Transverse colon (tissue), 4 donors: ENCODE data around the gene C2orf80. TPM values are rescaled to one million over a fixed set of nuclear protein-coding genes. Genes with fewer than 3 reads are reported as not detected.
"Not testable (repeated sequence)": the region's sequence is repeated elsewhere in the genome, so short reads cannot be mapped to it uniquely, and the experiment has no call there.

ENCODE experiments used
- DNase-seq: peaks from one replicate; pipeline ENCODE4 v3.0.0-alpha.2; 2019
- H3K27ac ChIP-seq, 4 donors: fragments of 200-600 bp; sonication (generic); 2 replicates each; pipeline ENCODE4 v1.5.1; 2016 to 2018; ENCODE audit warnings: inconsistent platforms in 4 of 4
- H3K27me3 ChIP-seq: fragments of 200-600 bp; sonication (generic); 2 replicates; pipeline ENCODE4 v1.5.1; 2017; ENCODE audit warnings: inconsistent platforms
- H3K36me3 ChIP-seq, 4 donors: fragments of 200-600 bp; sonication (generic); 2 replicates each; pipeline ENCODE4 v1.5.1; 2017 to 2019; ENCODE audit warnings: inconsistent platforms in 4 of 4
- H3K4me1 ChIP-seq, 4 donors: fragments of 200-600 bp; sonication (generic); 2 replicates each; pipeline ENCODE4 v1.5.1; 2017 to 2020; ENCODE audit warnings: inconsistent platforms in 4 of 4
- H3K4me3 ChIP-seq, 4 donors: fragments of 200-600 bp; sonication (generic); 1 replicate in 1 of 4; 2 replicates in 3 of 4; pipeline versions ENCODE4 v1.5.1 to v1.6.1; 2017 to 2019; ENCODE audit warnings: inconsistent platforms in 4 of 4
- H3K9me3 ChIP-seq, 2 donors: fragments of 200-600 bp; sonication (generic); 2 replicates each; pipeline ENCODE4 v1.5.1; 2017 to 2019; ENCODE audit warnings: inconsistent platforms in 2 of 2
- EP300 ChIP-seq: sonication (generic); formaldehyde crosslinking; IDR thresholded peaks from one replicate; pipeline ENCODE4 v1.6.1; 2017; ENCODE audit warnings: antibody characterized with exemption, low read depth
- POLR2A ChIP-seq: fragments of 450-650 bp; IDR thresholded peaks from one replicate; pipeline ENCODE4 v1.6.1; 2016; ENCODE audit warnings: antibody characterized with exemption, mild to moderate bottlenecking, moderate library complexity
- POLR2AphosphoS5 ChIP-seq, 3 donors: sonication (generic); formaldehyde crosslinking; IDR thresholded peaks; one replicate each; pipeline ENCODE4 v1.6.1; 2016; ENCODE audit warnings: antibody characterized with exemption in 3 of 3
- WGBS, 2 donors: methylation state at CpG; one replicate each; pipeline ENCODE4 v1.1.5; 2018; ENCODE audit warnings: low coverage in 1 of 2; 5-methylcytosine and 5-hydroxymethylcytosine counted together
- in situ Hi-C, 4 donors: fragments of 200-750 bp; cut with MboI; loops; one replicate each; pipeline versions ENCODE4 v1.15.0 to v1.15.1; 2017; ENCODE audit warnings: low sequenced_read_pairs in 3 of 4, low pct_ligation_motif_present in 1 of 4, low pct_unique_long_range_greater_than_20kb in 1 of 4
- intact Hi-C: fragments of 100-400 bp; cut with DNase I; formaldehyde crosslinking; loops from one replicate; pipeline ENCODE4 v1.15.1; 2023; ENCODE audit warnings: low total_unique reads
- total RNA-seq, 4 donors: library from RNA; depleted of rRNA; stranded (reverse); fragments of >200 nt; gene quantifications; one replicate each; pipeline ENCODE4 v1.1.0, GENCODE V29; 2016
- TF ChIP-seq, protein P1 (sequence below), 5 experiments: fragments of 200-600 bp in 3 of 5; fragments of 450-650 bp in 2 of 5; sonication (generic) in 3 of 5; IDR thresholded peaks; 1 replicate in 2 of 5; 2 replicates in 3 of 5; pipeline ENCODE4 v1.5.1; 2016 to 2017; ENCODE audit warnings: antibody characterized with exemption in 5 of 5, inconsistent platforms in 3 of 5, mild to moderate bottlenecking in 2 of 5, moderate library complexity in 1 of 5

The C2orf80 gene
- total RNA-seq, 4 donors from 2014 or later: not detected

DNA sequence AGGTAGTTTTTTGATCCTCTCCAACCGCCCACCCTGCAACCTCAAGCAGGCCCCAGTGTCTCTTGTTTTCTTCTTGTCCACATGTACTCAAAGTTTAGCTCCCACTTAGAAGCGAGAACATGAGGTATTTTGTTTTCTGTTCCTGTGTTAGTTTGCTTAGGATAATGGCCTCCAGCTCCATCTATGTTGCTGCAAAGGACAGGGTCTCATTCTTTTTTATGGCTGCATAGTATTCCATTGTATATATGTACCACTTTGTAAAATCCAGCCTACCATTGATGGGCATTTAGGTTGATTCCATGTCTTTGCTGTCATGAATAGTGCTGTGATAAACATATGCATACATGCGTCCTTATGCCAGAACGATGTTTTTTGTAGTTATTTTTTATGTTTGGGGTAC, 62.7 kb downstream of the C2orf80 start:
- no peak for TF ChIP-seq EP300
- TF ChIP-seq POLR2A: no peak
- TF ChIP-seq, protein P1, sequence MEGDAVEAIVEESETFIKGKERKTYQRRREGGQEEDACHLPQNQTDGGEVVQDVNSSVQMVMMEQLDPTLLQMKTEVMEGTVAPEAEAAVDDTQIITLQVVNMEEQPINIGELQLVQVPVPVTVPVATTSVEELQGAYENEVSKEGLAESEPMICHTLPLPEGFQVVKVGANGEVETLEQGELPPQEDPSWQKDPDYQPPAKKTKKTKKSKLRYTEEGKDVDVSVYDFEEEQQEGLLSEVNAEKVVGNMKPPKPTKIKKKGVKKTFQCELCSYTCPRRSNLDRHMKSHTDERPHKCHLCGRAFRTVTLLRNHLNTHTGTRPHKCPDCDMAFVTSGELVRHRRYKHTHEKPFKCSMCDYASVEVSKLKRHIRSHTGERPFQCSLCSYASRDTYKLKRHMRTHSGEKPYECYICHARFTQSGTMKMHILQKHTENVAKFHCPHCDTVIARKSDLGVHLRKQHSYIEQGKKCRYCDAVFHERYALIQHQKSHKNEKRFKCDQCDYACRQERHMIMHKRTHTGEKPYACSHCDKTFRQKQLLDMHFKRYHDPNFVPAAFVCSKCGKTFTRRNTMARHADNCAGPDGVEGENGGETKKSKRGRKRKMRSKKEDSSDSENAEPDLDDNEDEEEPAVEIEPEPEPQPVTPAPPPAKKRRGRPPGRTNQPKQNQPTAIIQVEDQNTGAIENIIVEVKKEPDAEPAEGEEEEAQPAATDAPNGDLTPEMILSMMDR (IDR thresholded peaks at IDR 0.05): no peak
- no peak for TF ChIP-seq POLR2AphosphoS5 (IDR thresholded peaks at IDR 0.05)
- no peaks in the 10 kb centered on the region for H3K9me3 ChIP-seq
- H3K27ac ChIP-seq: no peak overlapping the region
- H3K27me3 ChIP-seq: peaks cover 19% of the 10 kb centered on the region
- in situ Hi-C loops (no loop called here), intact Hi-C loops (no loop called here)
- no peaks in the 10 kb centered on the region for H3K36me3 ChIP-seq
- no peak for DNase-seq
- H3K4me1 ChIP-seq: peaks cover 0 to 7% (median 4%) of the 10 kb centered on the region in 4 donors
- H3K4me3 ChIP-seq: no peak overlapping the region
- WGBS, 2 donors: 89 to 90% methylated on average over 4 of the region's 4 CpGs

DNA sequence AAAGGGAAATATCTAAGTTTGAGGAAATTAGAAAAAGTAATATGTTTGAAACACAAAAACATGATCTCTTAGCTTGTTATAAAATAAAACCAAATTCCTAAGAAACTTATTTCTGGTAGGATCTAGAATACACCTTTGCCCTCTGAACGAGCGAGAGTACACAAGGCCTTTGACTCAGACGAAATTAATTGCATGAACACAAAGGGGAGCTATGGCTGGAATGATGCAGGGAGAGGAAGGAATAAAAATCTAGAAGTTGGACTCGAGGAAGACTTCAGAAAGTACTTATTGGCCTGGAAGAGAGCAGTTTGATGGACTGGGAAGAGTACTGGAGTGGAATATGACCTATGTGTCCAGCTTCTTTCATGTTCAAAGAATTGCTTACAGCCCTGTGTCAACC, 64.6 kb downstream of the C2orf80 start:
- DNase-seq: no peak

DNA sequence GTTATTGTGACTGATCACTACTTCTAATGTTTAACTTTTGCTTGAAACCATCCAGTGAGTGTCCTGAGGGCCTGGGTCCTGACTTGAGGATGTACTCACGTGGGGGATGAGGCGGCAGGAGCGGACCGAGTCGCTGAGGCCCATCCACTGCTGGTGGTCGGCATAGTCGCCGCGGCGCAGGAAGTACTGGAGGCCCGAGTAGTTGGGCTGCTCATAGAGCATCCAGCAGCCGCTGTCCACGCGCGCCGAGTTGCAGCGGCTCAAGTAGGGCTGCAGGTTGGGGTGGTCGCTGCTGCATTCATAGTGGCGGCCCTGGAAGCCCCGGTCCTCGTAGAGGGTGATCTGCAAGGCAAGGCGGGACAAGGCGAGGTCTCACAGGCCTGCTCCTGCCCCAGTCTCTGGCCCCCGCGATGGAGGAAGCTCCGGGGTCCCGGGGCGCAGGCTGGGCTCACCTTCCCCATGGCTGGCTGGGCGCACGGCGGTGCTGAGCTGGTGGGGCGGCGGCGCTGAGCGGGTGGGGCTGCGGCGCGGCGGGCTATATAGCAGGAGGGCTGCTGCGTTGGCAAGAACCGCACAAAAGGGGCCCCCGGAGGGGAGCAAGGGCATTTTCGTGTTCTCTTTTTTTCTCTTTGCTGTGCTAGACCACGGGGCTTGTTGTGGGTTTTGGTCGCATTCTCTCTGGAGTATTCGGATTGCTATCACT, 65.7 kb downstream of the C2orf80 start, which contains the start of gene CRYGD:
Gene CRYGD (minus strand): TSS at position 512 of the 703 bp plus-strand sequence. CDS start 51 bp downstream, at position 461.
- Histone ChIP-seq H3K27me3 (peaks cover 19% of the 10 kb centered on the region), H3K4me3 (peak within 1 kb of the TSS in 1 of 4 donors; percentile 22)
- DNase-seq, intact Hi-C loops, in situ Hi-C loops, H3K27ac ChIP-seq, H3K4me1 ChIP-seq, H3K9me3 ChIP-seq, H3K36me3 ChIP-seq: not testable (repeated sequence)
- WGBS, 2 donors: 47 to 48% methylated on average over 3 to 31 of the region's 46 CpGs

More for the DNA sequence above, 64.6 kb downstream of the C2orf80 start:
- H3K9me3 ChIP-seq: no peaks in the 10 kb centered on the region
- intact Hi-C loops: no loop called here
- in situ Hi-C loops: no loop called here
- TF ChIP-seq POLR2A (no peak), POLR2AphosphoS5 (IDR thresholded peaks at IDR 0.05) (no peak), EP300 (no peak)
- TF ChIP-seq, protein P1 (IDR thresholded peaks at IDR 0.05): no peak
- H3K27ac ChIP-seq: no peak overlapping the region
- WGBS, 2 donors: 40 to 53% methylated on average over 4 of the region's 4 CpGs
- peaks cover 19% of the 10 kb centered on the region for H3K27me3 ChIP-seq
- H3K4me1 ChIP-seq: peaks cover 0 to 7% (median 4%) of the 10 kb centered on the region in 4 donors
- H3K4me3 ChIP-seq: no peak overlapping the region
- H3K36me3 ChIP-seq: no peaks in the 10 kb centered on the region

DNA sequence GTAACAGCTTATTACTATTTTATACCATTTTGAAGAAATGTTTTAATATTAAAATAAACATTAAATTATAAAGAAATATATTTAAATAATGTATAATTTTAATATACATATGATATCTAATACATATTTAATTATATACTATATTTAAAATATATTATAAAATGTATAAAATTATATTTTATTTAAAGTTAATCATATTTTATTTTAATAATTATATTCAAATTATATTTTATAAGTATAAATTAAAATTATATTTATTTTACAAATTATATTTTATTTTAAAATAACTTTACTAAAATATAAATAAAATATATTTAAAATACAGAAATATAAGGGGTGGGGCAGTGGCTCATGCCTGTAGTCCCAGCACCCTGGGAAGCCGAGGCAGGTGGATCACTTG, 67.6 kb downstream of the C2orf80 start:
- DNase-seq: no peak
- peaks cover 19% of the 10 kb centered on the region for H3K27me3 ChIP-seq
- no peak overlapping the region for H3K4me3 ChIP-seq
- no peak overlapping the region for H3K27ac ChIP-seq
- in situ Hi-C loops (no loop called here), intact Hi-C loops (no loop called here)
- H3K4me1 ChIP-seq: peaks cover 0 to 7% (median 2%) of the 10 kb centered on the region in 4 donors
- no peaks in the 10 kb centered on the region for H3K36me3 ChIP-seq
- 90 to 91% methylated on average over 1 of the region's 1 CpG for WGBS, 2 donors
- no peak for TF ChIP-seq POLR2AphosphoS5 (IDR thresholded peaks at IDR 0.05)
- TF ChIP-seq POLR2A: no peak
- TF ChIP-seq, protein P1 (IDR thresholded peaks at IDR 0.05): no peak
- no peak for TF ChIP-seq EP300
- H3K9me3 ChIP-seq: no peaks in the 10 kb centered on the region

DNA sequence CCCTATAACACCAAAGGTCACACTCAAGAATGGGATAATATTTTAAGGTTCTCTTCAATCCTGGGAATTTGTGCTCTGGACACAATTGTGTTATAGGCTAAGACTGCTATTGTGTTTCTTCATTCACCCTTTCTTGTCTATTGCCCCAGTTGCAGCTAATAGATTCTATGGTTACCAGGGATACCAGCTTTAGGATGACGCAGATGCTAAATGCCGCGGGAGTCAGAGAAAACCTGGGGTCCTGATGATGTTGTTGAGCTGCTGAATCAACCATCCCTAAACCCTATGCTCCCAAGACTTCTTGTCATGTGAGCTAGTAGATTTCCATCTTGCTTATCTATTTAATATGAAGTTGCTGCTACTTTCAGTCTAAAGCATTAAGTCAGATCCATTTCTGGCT, 70.9 kb downstream of the C2orf80 start:
- Histone ChIP-seq H3K4me1 (peaks cover 0 to under 1% (median 0%) of the 10 kb centered on the region in 4 donors), H3K9me3 (no peaks in the 10 kb centered on the region), H3K36me3 (no peaks in the 10 kb centered on the region), H3K27me3 (peaks cover 9% of the 10 kb centered on the region), H3K4me3 (no peak overlapping the region), H3K27ac (no peak overlapping the region)
- intact Hi-C loops (no loop called here), in situ Hi-C loops (no loop called here)
- 93% methylated on average over 3 of the region's 3 CpGs; no CpG with 5 or more reads in 1 of the 2 donors for WGBS, 2 donors
- DNase-seq: no peak
- TF ChIP-seq EP300: no peak
- TF ChIP-seq, protein P1 (IDR thresholded peaks at IDR 0.05): no peak
- no peak for TF ChIP-seq POLR2A
- TF ChIP-seq POLR2AphosphoS5 (IDR thresholded peaks at IDR 0.05): no peak

DNA sequence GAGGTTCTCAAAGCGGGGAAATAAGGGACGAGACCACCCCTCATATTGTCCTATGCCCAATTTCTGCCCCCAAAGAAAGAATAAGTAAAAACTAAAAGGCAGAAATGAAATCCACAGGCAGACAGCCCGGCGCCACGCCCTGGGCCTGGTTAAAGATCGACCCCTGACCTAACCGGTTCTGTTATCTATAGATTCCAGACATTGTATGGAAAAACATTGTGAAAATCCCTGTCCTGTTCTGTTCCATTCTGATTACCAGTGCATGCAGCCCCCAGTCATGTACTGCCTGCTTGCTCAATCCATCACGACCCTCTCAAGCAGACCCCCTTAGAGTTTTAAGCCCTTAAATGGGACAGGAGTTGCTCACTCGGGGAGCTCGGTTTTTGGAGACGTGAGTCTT, 72.4 kb downstream of the C2orf80 start:
- H3K36me3 ChIP-seq, in situ Hi-C loops, DNase-seq, H3K4me1 ChIP-seq, H3K27me3 ChIP-seq, H3K27ac ChIP-seq, intact Hi-C loops, H3K9me3 ChIP-seq, H3K4me3 ChIP-seq: not testable (repeated sequence)
- WGBS, 2 donors: 79 to 85% methylated on average over 7 to 11 of the region's 11 CpGs
